Measurements from ENCODE around the gene USP2. TPM values are rescaled to one million over a fixed set of nuclear protein-coding genes. Genes with fewer than 3 reads are reported as not detected.

The USP2 gene
- polyA plus RNA-seq, 3 donors = 0.36 TPM; not detected in 2

GRCh38 chr11:119306373-119306890, 75.1 kb downstream of the USP2 start:
- H3K79me2 ChIP-seq (ENCODE audit: insufficient read depth, low read length) = no peaks in the 10 kb centered on the region
- Mint-ChIP-seq H3K4me3 (no peak overlapping the region), H3K36me3 (peaks cover 67 to 84% of the 10 kb centered on the region in 2 donors), H3K4me1 (no peaks in the 10 kb centered on the region), H3K9me3 (no peaks in the 10 kb centered on the region), H3K27ac (peak overlapping the region in 1 of 7 donors; percentile 23), H3K27me3 (ENCODE audit: low read depth in 3 of 3) (peaks cover 3 to 4% (median 4%) of the 10 kb centered on the region in 3 donors)
- peak overlapping the region in 1 of 2 donors; percentile 4 for H3K27ac ChIP-seq (ENCODE audit: low read depth in 1 of 2, low read length in 2 of 2)
- no peak overlapping the region for H3K4me3 ChIP-seq (replicated peaks in 1 of 3; ENCODE audit: low read depth in 2 of 3, low read length in 3 of 3)
- H3K36me3 ChIP-seq (replicated peaks in 1 of 2; ENCODE audit: control insufficient read depth in 1 of 2, insufficient read depth in 2 of 2, low read length in 2 of 2) = peaks cover 63 to 82% of the 10 kb centered on the region in 2 donors
- intact Hi-C loops (cut with micrococcal nuclease) = no loop called here
- H4K20me1 ChIP-seq (ENCODE audit: insufficient read depth, low read length) = peaks cover 80% of the 10 kb centered on the region
- no peaks in the 10 kb centered on the region for H3K27me3 ChIP-seq (ENCODE audit: control insufficient read depth in 2 of 2, insufficient read depth in 2 of 2, low read length in 2 of 2)
- no peak overlapping the region for H3K9ac ChIP-seq (ENCODE audit: insufficient read depth, low read length, poor library complexity, severe bottlenecking)
- no peak overlapping the region for H3K4me2 ChIP-seq (replicated peaks; ENCODE audit: extremely low read depth, low read length, poor library complexity, severe bottlenecking)
- TF ChIP-seq CTCF (IDR thresholded peaks at IDR 0.05) = no peak
- WGBS (ENCODE audit: insufficient coverage) = 93% methylated on average over 3 of the region's 5 CpGs
- H3K9me3 ChIP-seq (replicated peaks in 1 of 2; ENCODE audit: control insufficient read depth in 1 of 2, insufficient read depth in 1 of 2, low read length in 2 of 2) = no peaks in the 10 kb centered on the region
- H2AFZ ChIP-seq (ENCODE audit: insufficient read depth, low read depth, low read length, poor library complexity, severe bottlenecking) = no peak overlapping the region
- H3K4me1 ChIP-seq (ENCODE audit: control insufficient read depth in 1 of 2, insufficient read depth in 2 of 2, low read length in 2 of 2) = no peaks in the 10 kb centered on the region
- DNase-seq = no peak

DNA sequence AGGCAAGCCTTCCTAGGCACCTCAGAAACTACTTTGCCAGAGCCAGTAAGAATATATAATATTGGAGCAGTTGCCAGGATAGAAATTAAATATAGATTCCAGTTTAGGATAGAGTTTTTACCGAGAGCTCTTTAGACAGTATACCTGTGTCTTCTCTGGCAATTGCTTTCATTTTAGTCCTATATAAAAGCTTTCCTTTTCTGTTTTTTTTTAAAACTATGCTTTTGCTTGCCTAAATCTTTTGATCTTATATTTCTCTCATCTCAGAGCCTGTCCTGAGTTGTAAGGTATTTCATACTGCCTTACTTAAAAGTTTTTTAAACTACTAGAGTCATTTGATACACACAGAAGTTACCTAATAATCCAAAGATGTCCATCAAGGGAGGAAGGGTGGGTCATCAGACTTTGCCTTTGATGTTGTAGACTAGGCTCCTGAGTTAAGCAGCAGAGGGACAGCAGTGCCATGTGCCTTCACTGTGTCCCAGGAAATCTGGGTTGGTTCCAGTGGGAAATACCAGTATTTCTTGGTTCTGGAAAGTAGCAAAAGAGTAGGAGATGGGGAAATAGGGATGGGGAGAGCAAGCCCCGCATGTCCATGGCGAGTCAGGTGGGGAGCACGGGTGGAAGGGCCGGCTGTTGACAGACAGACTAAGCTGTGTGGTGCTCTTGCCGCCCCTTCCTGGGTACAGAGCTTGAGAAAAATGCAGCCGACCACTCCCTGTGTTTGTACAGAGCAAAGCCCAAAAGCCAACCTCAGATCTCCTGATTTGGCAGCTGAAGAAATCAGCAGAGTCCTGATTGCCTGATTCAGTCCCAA, 75.7 kb downstream of the USP2 start:
- H3K4me2 ChIP-seq (replicated peaks; ENCODE audit: extremely low read depth, low read length, poor library complexity, severe bottlenecking) = no peak overlapping the region
- Mint-ChIP-seq H3K27me3 (ENCODE audit: low read depth in 3 of 3) (peaks cover 1 to 4% (median 3%) of the 10 kb centered on the region in 3 donors), H3K36me3 (peaks cover 73 to 89% of the 10 kb centered on the region in 2 donors), H3K4me3 (no peak overlapping the region), H3K27ac (peak overlapping the region in 3 of 7 donors; percentile 13 to 60 (median 21)), H3K4me1 (no peaks in the 10 kb centered on the region), H3K9me3 (no peaks in the 10 kb centered on the region)
- peaks cover 70 to 89% of the 10 kb centered on the region in 2 donors for H3K36me3 ChIP-seq (replicated peaks in 1 of 2; ENCODE audit: control insufficient read depth in 1 of 2, insufficient read depth in 2 of 2, low read length in 2 of 2)
- no peak for DNase-seq
- intact Hi-C loops (cut with micrococcal nuclease) = no loop called here
- H4K20me1 ChIP-seq (ENCODE audit: insufficient read depth, low read length) = peaks cover 87% of the 10 kb centered on the region
- H2AFZ ChIP-seq (ENCODE audit: insufficient read depth, low read depth, low read length, poor library complexity, severe bottlenecking) = no peak overlapping the region
- no peaks in the 10 kb centered on the region for H3K9me3 ChIP-seq (replicated peaks in 1 of 2; ENCODE audit: control insufficient read depth in 1 of 2, insufficient read depth in 1 of 2, low read length in 2 of 2)
- 96% methylated on average over 6 of the region's 7 CpGs for WGBS (ENCODE audit: insufficient coverage)
- peak overlapping the region in 1 of 2 donors; percentile 4 for H3K27ac ChIP-seq (ENCODE audit: low read depth in 1 of 2, low read length in 2 of 2)
- H3K79me2 ChIP-seq (ENCODE audit: insufficient read depth, low read length) = no peaks in the 10 kb centered on the region
- H3K27me3 ChIP-seq (ENCODE audit: control insufficient read depth in 2 of 2, insufficient read depth in 2 of 2, low read length in 2 of 2) = no peaks in the 10 kb centered on the region
- TF ChIP-seq CTCF (IDR thresholded peaks at IDR 0.05) = no peak
- H3K9ac ChIP-seq (ENCODE audit: insufficient read depth, low read length, poor library complexity, severe bottlenecking) = no peak overlapping the region
- no peaks in the 10 kb centered on the region for H3K4me1 ChIP-seq (ENCODE audit: control insufficient read depth in 1 of 2, insufficient read depth in 2 of 2, low read length in 2 of 2)
- H3K4me3 ChIP-seq (replicated peaks in 1 of 3; ENCODE audit: low read depth in 2 of 3, low read length in 3 of 3) = no peak overlapping the region

Small RNA genes lying within 50 kb of the gene (small RNA-seq; reads per million reads assigned to genes)
- not detected for gene AP003396.4 (ENCODE audit: insufficient read length, low read depth)
- not detected for gene RF01225 (ENCODE audit: insufficient read length, low read depth)

Other genes with a start within 250 kb of the USP2 start
- gene ABCG4, start 232.6 kb downstream of the USP2 start, polyA plus RNA-seq = under 1 TPM in 1 of 3 donors, not detected in 2; 0.04 TPM
- 10 to 100 TPM; 13.7 to 15.5 (median 14.2) TPM for gene NLRX1, start 213.0 kb downstream of the USP2 start, polyA plus RNA-seq
- gene NHERF4, start 196.2 kb downstream of the USP2 start, polyA plus RNA-seq = under 1 TPM in 2 of 3 donors, not detected in 1; 0.09 to 0.47 TPM
- gene CBL, start 175.4 kb downstream of the USP2 start, polyA plus RNA-seq = 10 to 100 TPM in 2 of 3 donors, 1 to 10 TPM in 1; 7.6 to 24.0 (median 23.1) TPM
- gene MCAM, start 64.6 kb downstream of the USP2 start, polyA plus RNA-seq = not detected
- 10 to 100 TPM in 2 of 3 donors, 1 to 10 TPM in 1; 6.8 to 27.6 (median 20.5) TPM for gene RNF26, start 47.2 kb downstream of the USP2 start, polyA plus RNA-seq
- gene C1QTNF5, start 40.8 kb downstream of the USP2 start, polyA plus RNA-seq = not detected
- not detected for gene MFRP, start 35.0 kb downstream of the USP2 start, polyA plus RNA-seq
- gene THY1, start 41.5 kb upstream of the USP2 start, polyA plus RNA-seq = not detected

All from CD14-positive monocyte (primary cell).